Colonic mucosa (tissue), 4 donors: ENCODE results near the gene CDC23. TPM values are rescaled to one million over a fixed set of nuclear protein-coding genes. Genes with fewer than 3 reads are reported as not detected.
A peak's percentile ranks its signal among the peaks of the same experiment; 100 is the strongest.

Experiments used
- DNase-seq: peaks from one replicate; pipeline ENCODE4 v3.0.0-alpha.2; 2020
- H3K27ac ChIP-seq: fragments of 200-600 bp; one replicate; pipeline ENCODE4 v1.8.0; 2021
- H3K27me3 ChIP-seq: fragments of 200-600 bp; one replicate; pipeline ENCODE4 v1.8.0; 2021
- H3K36me3 ChIP-seq: fragments of 200-600 bp; one replicate; pipeline ENCODE4 v1.8.0; 2021
- H3K4me1 ChIP-seq: fragments of 200-600 bp; one replicate; pipeline ENCODE4 v1.8.0; 2021; ENCODE audit warnings: mild to moderate bottlenecking
- H3K4me3 ChIP-seq: fragments of 200-600 bp; one replicate; pipeline ENCODE4 v1.8.0; 2021
- H3K9ac ChIP-seq, 2 donors: one replicate each; pipeline ENCODE4 v1.7.0; 2013; ENCODE audit warnings: control low read depth in 2 of 2, low read depth in 2 of 2, low read length in 2 of 2
- H3K9me3 ChIP-seq: fragments of 200-600 bp; one replicate; pipeline ENCODE4 v1.8.0; 2021
- intact Hi-C: fragments of 100-400 bp; cut with DNase I; formaldehyde crosslinking; loops from one replicate; pipeline ENCODE4 v1.14.1; 2022
- total RNA-seq, 2 donors: library from RNA; stranded (reverse); fragmentation: NEBNext Ultra II Directional in 1 of 2; extraction: Animal tissue kit (Norgen Biotek cat#: 25700) in 1 of 2; gene quantifications; one replicate each; pipeline ENCODE4 v1.2.1, GENCODE V29; 2021
- TF ChIP-seq, protein P1 (sequence below): fragments of 200-600 bp; IDR thresholded peaks from one replicate; pipeline ENCODE4 v1.8.0; 2022; ENCODE audit warnings: antibody characterized with exemption, mild to moderate bottlenecking
- donor health status: healthy.
- donor health status: DM: no; HTN: no; CAD: no.
- donor health status: DM: no; HTN: no; CAD: no.

Gene CDC23
- total RNA-seq, 2 donors from 2014 or later, result 23.5 to 27.3 TPM

DNA sequence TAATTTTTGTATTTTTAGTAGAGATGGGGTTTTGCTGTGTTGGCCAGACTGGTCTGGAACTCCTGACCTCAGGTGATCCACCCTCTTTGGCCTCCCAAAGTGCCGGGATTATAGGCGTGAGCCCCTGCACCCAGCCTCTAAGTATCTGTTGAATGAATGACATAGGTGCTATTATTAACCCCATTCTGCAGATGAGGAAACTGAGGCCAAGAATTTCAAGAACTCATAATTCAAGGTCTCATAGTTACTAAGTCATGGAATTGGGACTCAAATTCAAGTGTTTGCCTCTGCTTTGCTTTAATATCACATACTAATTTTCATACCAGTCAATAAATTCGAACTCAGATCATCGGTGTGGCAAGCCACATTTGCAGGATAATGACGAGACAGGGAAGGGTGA lies 32.3 kb downstream of the CDC23 start:
- Histone ChIP-seq H3K27me3 (no peaks in the 10 kb centered on the region), H3K9ac (no peak overlapping the region), H3K4me3 (no peak overlapping the region), H3K36me3 (no peaks in the 10 kb centered on the region), H3K4me1 (peaks cover 8% of the 10 kb centered on the region), H3K9me3 (no peaks in the 10 kb centered on the region), H3K27ac (no peak overlapping the region)
- no peak for DNase-seq
- TF ChIP-seq, protein P1, sequence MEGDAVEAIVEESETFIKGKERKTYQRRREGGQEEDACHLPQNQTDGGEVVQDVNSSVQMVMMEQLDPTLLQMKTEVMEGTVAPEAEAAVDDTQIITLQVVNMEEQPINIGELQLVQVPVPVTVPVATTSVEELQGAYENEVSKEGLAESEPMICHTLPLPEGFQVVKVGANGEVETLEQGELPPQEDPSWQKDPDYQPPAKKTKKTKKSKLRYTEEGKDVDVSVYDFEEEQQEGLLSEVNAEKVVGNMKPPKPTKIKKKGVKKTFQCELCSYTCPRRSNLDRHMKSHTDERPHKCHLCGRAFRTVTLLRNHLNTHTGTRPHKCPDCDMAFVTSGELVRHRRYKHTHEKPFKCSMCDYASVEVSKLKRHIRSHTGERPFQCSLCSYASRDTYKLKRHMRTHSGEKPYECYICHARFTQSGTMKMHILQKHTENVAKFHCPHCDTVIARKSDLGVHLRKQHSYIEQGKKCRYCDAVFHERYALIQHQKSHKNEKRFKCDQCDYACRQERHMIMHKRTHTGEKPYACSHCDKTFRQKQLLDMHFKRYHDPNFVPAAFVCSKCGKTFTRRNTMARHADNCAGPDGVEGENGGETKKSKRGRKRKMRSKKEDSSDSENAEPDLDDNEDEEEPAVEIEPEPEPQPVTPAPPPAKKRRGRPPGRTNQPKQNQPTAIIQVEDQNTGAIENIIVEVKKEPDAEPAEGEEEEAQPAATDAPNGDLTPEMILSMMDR, result no peak
- intact Hi-C loops, result no loop called here

DNA sequence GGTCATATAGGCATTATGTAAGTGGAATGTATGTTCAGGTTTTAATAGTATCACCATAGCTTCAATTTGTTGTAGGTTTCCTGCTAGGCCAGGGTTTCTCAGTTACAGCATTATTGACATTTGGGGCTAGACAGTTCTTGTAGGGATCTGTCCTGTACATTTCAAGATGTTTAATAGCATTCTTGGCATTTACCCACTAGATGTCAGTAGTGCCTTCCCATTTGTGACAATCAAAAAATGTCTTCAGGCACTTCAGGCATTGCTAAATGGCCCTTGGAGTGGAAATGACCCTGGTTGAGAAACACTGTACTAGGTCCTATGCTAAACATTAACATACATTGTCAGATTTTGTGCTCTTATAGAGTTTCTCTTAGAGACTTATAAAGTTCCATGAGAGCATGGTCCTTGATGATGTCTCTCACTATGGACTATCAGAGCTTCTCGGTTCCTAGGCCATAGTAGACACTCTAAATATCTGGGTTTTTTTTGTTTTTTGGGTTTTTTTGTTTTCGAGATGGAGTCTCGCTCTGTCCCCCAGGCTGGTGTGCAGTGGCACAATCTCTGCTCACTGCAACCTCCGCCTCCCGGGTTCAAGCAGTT lies 32.8 kb downstream of the CDC23 start:
- no peak overlapping the region for H3K4me3 ChIP-seq
- peaks cover 8% of the 10 kb centered on the region for H3K4me1 ChIP-seq
- intact Hi-C loops, result no loop called here
- no peak overlapping the region for H3K9ac ChIP-seq
- H3K36me3 ChIP-seq, result no peaks in the 10 kb centered on the region
- TF ChIP-seq, protein P1, result peak; percentile 25
- no peaks in the 10 kb centered on the region for H3K27me3 ChIP-seq
- no peak overlapping the region for H3K27ac ChIP-seq
- no peaks in the 10 kb centered on the region for H3K9me3 ChIP-seq
- no peak for DNase-seq

DNA sequence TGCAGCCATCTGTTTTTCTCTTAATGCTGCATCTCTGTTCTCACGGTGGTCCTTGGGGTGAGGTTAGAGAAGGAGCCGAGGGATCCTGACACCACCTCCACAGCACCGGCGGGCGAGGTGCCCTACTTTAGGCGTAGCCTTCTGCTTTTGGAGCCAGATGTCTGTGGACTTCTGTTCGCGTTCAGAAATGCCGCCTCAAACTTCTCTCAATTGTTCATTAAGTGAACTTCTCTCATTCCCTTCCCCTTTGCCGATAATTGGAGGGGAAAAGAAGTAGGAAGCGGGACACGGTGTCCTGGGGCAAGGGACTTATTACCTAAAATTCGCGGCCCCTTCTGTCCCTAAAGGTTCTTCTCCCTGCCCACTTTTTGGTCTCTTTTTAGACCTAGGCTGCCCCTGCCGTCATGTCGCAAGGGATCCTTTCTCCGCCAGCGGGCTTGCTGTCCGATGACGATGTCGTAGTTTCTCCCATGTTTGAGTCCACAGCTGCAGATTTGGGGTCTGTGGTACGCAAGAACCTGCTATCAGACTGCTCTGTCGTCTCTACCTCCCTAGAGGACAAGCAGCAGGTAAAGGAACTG lies 33.8 kb downstream of the CDC23 start:
- Histone ChIP-seq H3K27ac (peak overlapping the region; percentile 84), H3K4me3 (peak overlapping the region; percentile 91), H3K4me1 (peaks cover 8% of the 10 kb centered on the region), H3K9ac (peak overlapping the region in 1 of 2 donors; percentile 93), H3K36me3 (no peaks in the 10 kb centered on the region), H3K9me3 (no peaks in the 10 kb centered on the region), H3K27me3 (no peaks in the 10 kb centered on the region)
- peak; percentile 22 for DNase-seq
- intact Hi-C loops, result no loop called here
- TF ChIP-seq, protein P1, result no peak

DNA sequence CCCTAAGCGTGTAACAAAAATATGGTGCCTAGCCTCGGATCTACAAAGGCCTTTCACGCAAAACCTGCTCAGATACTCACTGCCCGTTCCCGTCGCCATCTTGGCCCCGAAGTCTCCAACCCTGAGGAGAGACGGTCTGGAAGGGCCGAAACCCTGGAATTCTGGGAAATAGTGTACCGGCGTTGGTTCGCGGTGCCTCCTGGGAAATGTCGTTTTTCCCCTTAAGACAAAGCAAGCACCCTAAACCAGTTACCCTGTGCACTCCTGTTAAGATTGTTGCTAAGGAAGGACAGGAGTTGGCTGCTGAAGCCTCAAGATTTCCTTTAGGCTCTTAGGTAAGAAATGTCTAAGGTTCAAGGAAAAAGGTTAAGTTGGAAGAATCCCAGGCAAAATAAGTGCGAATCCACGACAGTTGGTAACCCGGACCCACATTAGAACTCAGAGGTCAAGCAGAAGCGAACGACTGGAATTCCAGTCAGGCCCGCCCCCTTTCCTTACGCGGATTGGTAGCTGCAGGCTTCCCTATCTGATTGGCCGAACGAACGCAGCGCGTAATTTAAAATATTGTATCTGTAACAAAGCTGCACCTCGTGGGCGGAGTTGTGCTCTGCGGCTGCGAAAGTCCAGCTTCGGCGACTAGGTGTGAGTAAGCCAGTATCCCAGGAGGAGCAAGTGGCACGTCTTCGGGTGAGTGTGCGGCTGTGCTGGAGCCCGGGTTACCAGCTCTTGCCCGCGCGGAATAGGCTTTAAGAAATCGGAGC lies 34.4 kb downstream of the CDC23 start, which contains the start of the genes BRD8 and KIF20A:
Gene BRD8, minus strand, starts transcription at position 115 of the 761 bp plus-strand sequence. Its CDS starts 16 bp downstream, at position 99.
Gene KIF20A, plus strand, starts transcription at position 597 of the 761 bp plus-strand sequence. CDS start 569 bp downstream, outside the sequence.
- TF ChIP-seq, protein P1, result no peak

DNA sequence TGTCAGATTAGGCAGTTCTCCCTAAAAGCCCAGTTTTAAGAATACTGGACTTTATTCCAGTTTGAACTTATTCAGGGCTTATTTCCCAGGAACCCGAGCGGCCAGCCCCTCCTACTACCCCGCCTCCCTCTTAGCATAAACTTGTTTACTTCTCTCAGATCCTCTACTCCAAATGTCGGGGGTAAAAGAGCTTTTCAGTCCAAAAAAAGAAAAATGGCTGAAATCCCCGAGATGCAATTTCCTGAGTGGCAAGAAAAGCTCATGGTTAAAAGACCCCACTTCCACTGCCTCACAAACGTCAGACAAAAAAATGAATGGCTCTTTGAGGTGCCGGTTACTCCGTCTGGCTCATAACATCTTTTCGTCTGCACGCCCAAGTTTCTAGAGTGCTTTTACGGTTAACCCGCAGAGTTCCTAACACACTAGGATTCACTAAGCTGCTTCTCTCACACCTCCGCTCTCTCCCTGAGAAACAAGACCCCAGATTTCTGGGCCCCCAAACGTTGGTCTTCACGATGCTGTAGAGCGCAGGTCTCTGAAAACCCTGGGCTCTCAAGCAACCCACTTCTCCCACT lies 35.1 kb downstream of the CDC23 start:
- Histone ChIP-seq H3K9ac (peak overlapping the region; percentile 60 to 93), H3K27me3 (no peaks in the 10 kb centered on the region), H3K9me3 (no peaks in the 10 kb centered on the region), H3K4me1 (peaks cover 8% of the 10 kb centered on the region), H3K4me3 (peak overlapping the region; percentile 91), H3K36me3 (no peaks in the 10 kb centered on the region), H3K27ac (peak overlapping the region; percentile 84)
- DNase-seq, result peak; percentile 74
- TF ChIP-seq, protein P1, result no peak
- intact Hi-C loops, result no loop called here

More for the DNA sequence above, 34.4 kb downstream of the CDC23 start, which contains the start of the genes BRD8 and KIF20A:
- peaks cover 8% of the 10 kb centered on the region for H3K4me1 ChIP-seq
- peak within 1 kb of the TSS; percentile 84 for H3K27ac ChIP-seq
- no peaks in the 10 kb centered on the region for H3K27me3 ChIP-seq
- H3K4me3 ChIP-seq, result peak within 1 kb of the TSS; percentile 91
- intact Hi-C loops, result no loop called here
- no peaks in the 10 kb centered on the region for H3K36me3 ChIP-seq
- H3K9me3 ChIP-seq, result no peaks in the 10 kb centered on the region
- H3K9ac ChIP-seq, result peak within 1 kb of the TSS; percentile 60 to 93
- peak; percentile 98 for DNase-seq
